Fibroblast of peridontal ligament (primary cell): ENCODE measurements around the gene MBD2.
A peak's percentile ranks its signal among the peaks of the same experiment; 100 is the strongest.
"Not testable (repeated sequence)": the region's sequence is repeated elsewhere in the genome, so short reads cannot be mapped to it uniquely, and the experiment has no call there.

Source experiments
- DNase-seq: peaks from one replicate; pipeline ENCODE4 v3.0.0-alpha.2; 2010; ENCODE audit errors: extremely low read depth

The MBD2 gene

GRCh38 chr18:54235871-54236270 is 11.4 kb upstream of the MBD2 start:
- DNase-seq = no peak

- no peak for DNase-seq
Observed at GRCh38 chr18:54233747-54234146, 9.3 kb upstream of the MBD2 start.

- DNase-seq = no peak
Observed at GRCh38 chr18:54233228-54233625, 8.8 kb upstream of the MBD2 start.

- no peak for DNase-seq
Observed at GRCh38 chr18:54232485-54233227, 8.2 kb upstream of the MBD2 start.

GRCh38 chr18:54229421-54230059 is 5.1 kb upstream of the MBD2 start:
- DNase-seq = no peak

- no peak for DNase-seq
Observed at GRCh38 chr18:54228364-54228763, 3.9 kb upstream of the MBD2 start.

- peak; percentile 95 for DNase-seq
Observed at GRCh38 chr18:54223568-54224241, 764 bp downstream of the MBD2 start.

GRCh38 chr18:54222922-54223567 is 1.4 kb downstream of the MBD2 start:
- no peak for DNase-seq

- DNase-seq = no peak
Observed at GRCh38 chr18:54220406-54220805, 4.1 kb downstream of the MBD2 start.

- DNase-seq = not testable (repeated sequence)
Observed at GRCh38 chr18:54218803-54219202, 5.7 kb downstream of the MBD2 start.

GRCh38 chr18:54218299-54218698 is 6.2 kb downstream of the MBD2 start:
- no peak for DNase-seq

- DNase-seq = no peak
Observed at GRCh38 chr18:54217624-54218023, 6.8 kb downstream of the MBD2 start.

- DNase-seq = peak; percentile 70
Observed at GRCh38 chr18:54215069-54215468, 9.4 kb downstream of the MBD2 start.

GRCh38 chr18:54210463-54210862 is 14.0 kb downstream of the MBD2 start:
- no peak for DNase-seq

GRCh38 chr18:54209471-54210180 is 14.8 kb downstream of the MBD2 start:
- no peak for DNase-seq

GRCh38 chr18:54206447-54206846 is 18.0 kb downstream of the MBD2 start:
- no peak for DNase-seq

GRCh38 chr18:54205959-54206358 is 18.5 kb downstream of the MBD2 start:
- peak; percentile 48 for DNase-seq

- DNase-seq = not testable (repeated sequence)
Observed at GRCh38 chr18:54205448-54205847, 19.0 kb downstream of the MBD2 start.

GRCh38 chr18:54204883-54205282 is 19.6 kb downstream of the MBD2 start:
- no peak for DNase-seq

- DNase-seq = no peak
Observed at GRCh38 chr18:54203914-54204313, 20.6 kb downstream of the MBD2 start.

GRCh38 chr18:54202851-54203250 is 21.6 kb downstream of the MBD2 start:
- no peak for DNase-seq
